Trophoblast cell (in vitro differentiated cells and primary cell): ENCODE results near the gene SPAG17.

Source experiments
- DNase-seq, 2 donors: peaks; one replicate each; pipeline ENCODE4 v3.0.0-alpha.2; 2016
- H2AFZ ChIP-seq: 2 replicates; pipeline ENCODE4 v1.6.1; 2013; ENCODE audit warnings: low read length, moderate library complexity, mild to moderate bottlenecking; ENCODE audit not compliant: insufficient read depth, poor library complexity
- H2AK5ac ChIP-seq: 2 replicates; pipeline ENCODE4 v1.6.1; 2013; ENCODE audit warnings: mild to moderate bottlenecking, low read length
- H2BK120ac ChIP-seq: 2 replicates; pipeline ENCODE4 v1.6.1; 2013; ENCODE audit warnings: low read length, mild to moderate bottlenecking, moderate library complexity; ENCODE audit not compliant: insufficient read depth, poor library complexity
- H2BK12ac ChIP-seq: 2 replicates; pipeline ENCODE4 v1.6.1; 2013; ENCODE audit warnings: mild to moderate bottlenecking, low read length, moderate library complexity
- H2BK5ac ChIP-seq: 2 replicates; pipeline ENCODE4 v1.6.1; 2013; ENCODE audit warnings: low read length, low read depth, moderate library complexity, mild to moderate bottlenecking; ENCODE audit not compliant: poor library complexity
- H3K14ac ChIP-seq: 2 replicates; pipeline ENCODE4 v1.6.1; 2013; ENCODE audit warnings: mild to moderate bottlenecking, low read length
- H3K18ac ChIP-seq: 2 replicates; pipeline ENCODE4 v1.6.1; 2013; ENCODE audit warnings: mild to moderate bottlenecking, low read length
- H3K23ac ChIP-seq: 2 replicates; pipeline ENCODE4 v1.6.1; 2013; ENCODE audit warnings: low read length
- H3K27ac ChIP-seq: 2 replicates; pipeline ENCODE4 v1.5.1; 2013; ENCODE audit warnings: low read depth, mild to moderate bottlenecking, inconsistent platforms, low read length, moderate library complexity
- H3K27me3 ChIP-seq: 2 replicates; pipeline ENCODE4 v1.6.1; 2013; ENCODE audit warnings: inconsistent platforms, mild to moderate bottlenecking, low read length, moderate library complexity; ENCODE audit not compliant: insufficient read depth
- H3K36me3 ChIP-seq, 2 experiments: 1 replicate in 1 of 2; 2 replicates in 1 of 2; pipeline ENCODE4 v1.6.1; 2013; ENCODE audit warnings: low read length in 2 of 2, mild to moderate bottlenecking in 2 of 2, moderate library complexity in 1 of 2; ENCODE audit not compliant: insufficient read depth in 2 of 2, control insufficient read depth in 1 of 2
- H3K4ac ChIP-seq: 2 replicates; pipeline ENCODE4 v1.6.1; 2013; ENCODE audit warnings: low read depth, mild to moderate bottlenecking, low read length, moderate library complexity
- H3K4me1 ChIP-seq, 2 experiments: 1 replicate in 1 of 2; 2 replicates in 1 of 2; pipeline ENCODE4 v1.6.1; 2013; ENCODE audit warnings: low read length in 2 of 2, mild to moderate bottlenecking in 2 of 2, moderate library complexity in 1 of 2; ENCODE audit not compliant: insufficient read depth in 2 of 2, control insufficient read depth in 1 of 2
- H3K4me2 ChIP-seq: 2 replicates; pipeline ENCODE4 v1.6.1; 2013; ENCODE audit warnings: inconsistent platforms, mild to moderate bottlenecking, low read length, moderate library complexity
- H3K4me3 ChIP-seq: 2 replicates; pipeline ENCODE4 v1.5.1; 2013; ENCODE audit warnings: mild to moderate bottlenecking, low read depth, low read length, inconsistent platforms
- H3K79me1 ChIP-seq: one replicate; pipeline ENCODE4 v1.6.1; 2013; ENCODE audit warnings: low read length
- H3K79me2 ChIP-seq: 2 replicates; pipeline ENCODE4 v1.6.1; 2013; ENCODE audit warnings: low read length, mild to moderate bottlenecking; ENCODE audit not compliant: control insufficient read depth, insufficient read depth, poor library complexity
- H3K9ac ChIP-seq: 2 replicates; pipeline ENCODE4 v1.6.1; 2013; ENCODE audit warnings: mild to moderate bottlenecking, low read length
- H3K9me3 ChIP-seq: 2 replicates; pipeline ENCODE4 v1.6.1; 2013; ENCODE audit warnings: low read depth, mild to moderate bottlenecking, control low read depth, inconsistent platforms, low read length; ENCODE audit not compliant: insufficient read depth
- H4K12ac ChIP-seq: 2 replicates; pipeline ENCODE4 v1.6.1; 2013; ENCODE audit warnings: low read depth, mild to moderate bottlenecking, low read length, moderate library complexity
- H4K8ac ChIP-seq: 2 replicates; pipeline ENCODE4 v1.6.1; 2013; ENCODE audit warnings: low read depth, mild to moderate bottlenecking, low read length, moderate library complexity
- H4K91ac ChIP-seq: one replicate; pipeline ENCODE4 v1.6.1; 2013; ENCODE audit warnings: low read depth, mild to moderate bottlenecking, low read length, moderate library complexity
- WGBS: extraction: QIAGEN DNeasy Blood & Tissue Kit; methylation state at CpG from one replicate; pipeline ENCODE4 v1.1.7; 2013; ENCODE audit warnings: missing lambda C conversion rate; ENCODE audit not compliant: insufficient read length, insufficient coverage; ENCODE audit errors: extremely low coverage; 5-methylcytosine and 5-hydroxymethylcytosine counted together

SPAG17 gene

DNA sequence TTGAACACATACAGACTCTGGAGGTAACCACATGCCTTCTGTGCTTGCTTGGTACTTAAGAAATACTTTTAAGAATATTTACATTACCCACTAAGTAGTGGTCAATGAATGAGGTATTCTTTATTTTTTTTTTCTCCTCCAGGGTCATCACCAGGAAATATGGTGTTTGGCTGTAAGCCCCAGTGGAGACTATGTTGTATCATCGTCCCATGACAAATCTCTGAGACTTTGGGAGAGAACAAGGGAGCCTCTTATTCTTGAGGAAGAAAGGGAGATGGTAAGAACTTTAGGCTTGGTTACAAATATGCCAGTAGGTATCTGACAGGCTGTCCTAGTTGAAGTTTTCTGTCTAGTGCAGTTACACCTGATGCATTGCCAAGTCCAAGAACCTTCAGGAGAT, 232.6 kb downstream of the SPAG17 start:
- Histone ChIP-seq H3K27me3 (no peaks in the 10 kb centered on the region), H3K4ac (no peak overlapping the region), H2BK5ac (no peak overlapping the region), H2BK120ac (no peak overlapping the region), H3K4me3 (no peak overlapping the region), H4K91ac (no peak overlapping the region), H4K8ac (no peak overlapping the region), H3K79me1 (no peaks in the 10 kb centered on the region), H3K79me2 (no peaks in the 10 kb centered on the region), H2AK5ac (no peak overlapping the region), H3K23ac (no peak overlapping the region), H3K9me3 (no peaks in the 10 kb centered on the region), H4K12ac (no peak overlapping the region), H3K18ac (no peak overlapping the region), H3K4me1 (no peaks in the 10 kb centered on the region), H3K9ac (no peak overlapping the region), H3K36me3 (peaks cover 3 to 15% of the 10 kb centered on the region in 2 experiments), H2BK12ac (no peak overlapping the region), H3K14ac (no peak overlapping the region), H3K4me2 (no peak overlapping the region), H3K27ac (no peak overlapping the region), H2AFZ (no peak overlapping the region)
- no peak for DNase-seq
- WGBS, result no CpG with 5 or more reads among the region's 1 CpG

DNA sequence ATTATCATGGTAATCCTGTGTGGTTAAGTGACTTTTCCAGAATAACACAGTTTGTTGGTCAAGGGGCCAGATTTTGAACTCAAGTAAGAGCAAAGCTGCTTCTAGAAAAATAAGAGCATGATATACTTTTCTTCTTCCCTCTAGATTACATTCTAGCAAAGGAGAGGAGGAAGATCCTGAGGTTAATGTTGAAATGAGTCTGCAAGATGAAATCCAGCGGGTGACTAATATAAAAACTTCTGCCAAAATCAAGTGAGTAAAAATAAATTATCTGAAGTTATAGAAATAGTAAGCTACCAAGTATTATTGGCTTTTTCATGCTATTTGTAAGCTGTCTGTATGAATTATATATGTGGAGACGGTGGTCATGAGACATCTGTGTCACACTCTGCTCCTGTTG, 242.7 kb downstream of the SPAG17 start:
- Histone ChIP-seq H3K4ac (no peak overlapping the region), H3K79me1 (no peaks in the 10 kb centered on the region), H3K36me3 (peaks cover 12 to 26% of the 10 kb centered on the region in 2 experiments), H3K4me2 (no peak overlapping the region), H2BK12ac (no peak overlapping the region), H2AK5ac (no peak overlapping the region), H3K23ac (no peak overlapping the region), H3K27me3 (no peaks in the 10 kb centered on the region), H4K8ac (no peak overlapping the region), H3K27ac (no peak overlapping the region), H3K9ac (no peak overlapping the region), H2AFZ (no peak overlapping the region), H3K18ac (no peak overlapping the region), H3K4me1 (no peaks in the 10 kb centered on the region), H4K12ac (no peak overlapping the region), H2BK5ac (no peak overlapping the region), H2BK120ac (no peak overlapping the region), H4K91ac (no peak overlapping the region), H3K9me3 (no peaks in the 10 kb centered on the region), H3K79me2 (no peaks in the 10 kb centered on the region), H3K14ac (no peak overlapping the region), H3K4me3 (no peak overlapping the region)
- no peak for DNase-seq
- no CpG with 5 or more reads among the region's 2 CpGs for WGBS

DNA sequence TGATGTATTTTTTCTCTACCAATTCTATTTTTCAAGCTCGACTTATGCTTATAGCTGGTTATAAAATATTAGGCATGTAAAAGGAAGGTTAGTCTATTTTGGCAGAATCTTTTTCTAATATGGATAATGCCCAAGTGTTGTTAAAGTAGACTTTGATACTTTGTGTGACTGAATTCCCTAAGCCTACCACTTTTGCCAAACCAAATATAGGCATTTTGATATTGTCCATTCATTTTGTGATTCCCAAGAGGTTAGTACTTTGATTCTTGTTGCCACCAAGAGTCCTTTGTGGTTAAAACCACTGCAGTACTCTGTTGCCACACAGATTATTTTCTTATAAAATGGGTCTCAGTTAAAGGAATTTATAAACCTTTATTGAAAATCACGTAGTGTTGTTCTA, 251.3 kb downstream of the SPAG17 start:
- Histone ChIP-seq H2BK120ac (no peak overlapping the region), H3K14ac (no peak overlapping the region), H3K79me1 (peaks cover 9% of the 10 kb centered on the region), H3K18ac (no peak overlapping the region), H4K12ac (no peak overlapping the region), H3K4me3 (no peak overlapping the region), H3K27me3 (no peaks in the 10 kb centered on the region), H3K36me3 (peaks cover 1 to 8% of the 10 kb centered on the region in 2 experiments), H3K9ac (no peak overlapping the region), H3K9me3 (no peaks in the 10 kb centered on the region), H3K27ac (no peak overlapping the region), H3K23ac (no peak overlapping the region), H3K4me1 (no peaks in the 10 kb centered on the region), H2AFZ (no peak overlapping the region), H4K91ac (no peak overlapping the region), H4K8ac (no peak overlapping the region), H2BK5ac (no peak overlapping the region), H2BK12ac (no peak overlapping the region), H3K4me2 (no peak overlapping the region), H3K79me2 (peaks cover 9% of the 10 kb centered on the region), H2AK5ac (no peak overlapping the region), H3K4ac (no peak overlapping the region)
- no peak for DNase-seq
- 100% methylated on average over 1 of the region's 2 CpGs for WGBS

DNA sequence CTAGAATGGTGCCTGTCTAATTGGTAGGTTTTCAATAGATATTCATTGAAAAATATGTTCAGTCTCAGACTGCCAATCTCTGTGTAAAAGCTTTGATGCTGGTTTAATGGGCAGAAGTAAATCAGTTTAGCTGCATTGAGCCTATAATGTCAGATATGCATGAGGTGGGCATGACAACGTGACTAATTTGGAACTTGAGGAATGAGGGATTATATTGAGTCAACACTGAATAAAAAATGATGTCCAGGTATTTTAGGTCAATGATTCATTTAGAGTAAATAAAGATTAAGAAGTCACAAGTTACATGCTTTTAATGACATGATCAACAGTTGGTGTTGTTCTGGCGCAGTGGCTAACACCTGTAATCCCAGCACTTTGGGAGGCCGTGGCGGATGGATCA, 252.5 kb downstream of the SPAG17 start:
- no peak overlapping the region for H3K4me3 ChIP-seq

More for the DNA sequence above, 252.5 kb downstream of the SPAG17 start:
- H3K18ac ChIP-seq, result no peak overlapping the region
- H3K4me2 ChIP-seq, result no peak overlapping the region
- H3K36me3 ChIP-seq, result peaks cover 1 to 3% of the 10 kb centered on the region in 2 experiments
- no peak overlapping the region for H4K8ac ChIP-seq
- H4K91ac ChIP-seq, result no peak overlapping the region
- no peaks in the 10 kb centered on the region for H3K27me3 ChIP-seq
- no peak overlapping the region for H3K27ac ChIP-seq
- no peak overlapping the region for H3K23ac ChIP-seq
- H3K79me2 ChIP-seq, result peaks cover 9% of the 10 kb centered on the region
- H2AFZ ChIP-seq, result no peak overlapping the region
- DNase-seq, result no peak
- H2BK120ac ChIP-seq, result no peak overlapping the region
- peaks cover 9% of the 10 kb centered on the region for H3K79me1 ChIP-seq
- H2BK5ac ChIP-seq, result no peak overlapping the region
- H3K9me3 ChIP-seq, result no peaks in the 10 kb centered on the region
- no peak overlapping the region for H3K9ac ChIP-seq
- H3K4ac ChIP-seq, result no peak overlapping the region
- no peaks in the 10 kb centered on the region for H3K4me1 ChIP-seq
- no CpG with 5 or more reads among the region's 4 CpGs for WGBS
- H3K14ac ChIP-seq, result no peak overlapping the region
- no peak overlapping the region for H2AK5ac ChIP-seq
- no peak overlapping the region for H2BK12ac ChIP-seq
- H4K12ac ChIP-seq, result no peak overlapping the region
